K562 (cell line): ENCODE data around the gene YBEY.

Experiments
- ATF7 ChIP-seq: fragments of 450-650 bp; IDR thresholded peaks from 2 replicates; pipeline ENCODE4 v1.7.1; 2014; ENCODE audit warnings: mild to moderate bottlenecking, moderate library complexity
- BCLAF1 ChIP-seq, 2 experiments: fragments of 450-650 bp in 1 of 2; IDR thresholded peaks; 2 replicates each; pipeline ENCODE4 v1.6.1; 2011 to 2017; ENCODE audit warnings: low read depth in 2 of 2, antibody characterized with exemption in 1 of 2, borderline replicate concordance in 1 of 2, low read length in 1 of 2, mild to moderate bottlenecking in 1 of 2, mixed read lengths in 1 of 2; ENCODE audit not compliant: control insufficient read depth in 1 of 2
- BRD4 ChIP-seq: fragments of 200-600 bp; sonication (generic); IDR thresholded peaks from 2 replicates; pipeline ENCODE4 v1.6.1; 2017; ENCODE audit warnings: inconsistent platforms
- CHCHD3 ChIP-seq: fragments of 250-450 bp; sonication (Bioruptor Pico); IDR thresholded peaks from 2 replicates; pipeline ENCODE4 v2.1.2; 2022; ENCODE audit warnings: mild to moderate bottlenecking
- CREM ChIP-seq: IDR thresholded peaks from 2 replicates; pipeline ENCODE4 v1.6.1; 2014; ENCODE audit warnings: antibody characterized with exemption, low read depth
- MAX ChIP-seq: sonication (generic); formaldehyde crosslinking; IDR thresholded peaks from 2 replicates; pipeline ENCODE4 v1.9.0; 2022; ENCODE audit warnings: mild to moderate bottlenecking, missing genetic modification reagents
- PATZ1 ChIP-seq: fragments of 250-450 bp; sonication (Bioruptor Pico); IDR thresholded peaks from 2 replicates; pipeline ENCODE4 v1.5.0; 2020; ENCODE audit warnings: mild to moderate bottlenecking, borderline replicate concordance
- POLR2A ChIP-seq: fragments of 450-650 bp; conservative IDR thresholded peaks from 2 replicates; pipeline ENCODE4 v1.6.1; 2016
- POLR2AphosphoS2 ChIP-seq: IDR thresholded peaks from 2 replicates; pipeline ENCODE4 v1.6.1; 2012; ENCODE audit warnings: low read length, improper control_type of control experiment
- REST ChIP-seq, 2 experiments: fragments of 450-650 bp; formaldehyde crosslinking in 1 of 2; IDR thresholded peaks; 2 replicates each; pipeline versions ENCODE4 v1.4.0 to v1.6.1; 2014 to 2020; ENCODE audit warnings: mild to moderate bottlenecking in 2 of 2, borderline replicate concordance in 1 of 2, low read depth in 1 of 2
- SIN3A ChIP-seq, 2 experiments: fragments of 150-350 bp in 1 of 2; IDR thresholded peaks; 2 replicates each; pipeline ENCODE4 v1.6.1; 2011 to 2016; ENCODE audit warnings: borderline replicate concordance in 2 of 2, low read depth in 2 of 2, low read length in 2 of 2, mild to moderate bottlenecking in 2 of 2, moderate library complexity in 2 of 2; ENCODE audit not compliant: control insufficient read depth in 1 of 2
- TBL1XR1 ChIP-seq, 2 experiments: IDR thresholded peaks; 2 replicates each; pipeline ENCODE4 v1.6.1; 2012; ENCODE audit warnings: improper control_type of control experiment in 2 of 2, low read length in 2 of 2, mild to moderate bottlenecking in 1 of 2
- ZNF12 ChIP-seq: sonication (generic); formaldehyde crosslinking; IDR thresholded peaks from 2 replicates; pipeline ENCODE4 v1.4.0; 2020; ENCODE audit warnings: mild to moderate bottlenecking, missing genetic modification reagents
- TF ChIP-seq, protein P1 (sequence below): fragments of 450-650 bp; IDR thresholded peaks from 2 replicates; pipeline ENCODE4 v1.6.1; 2014; ENCODE audit warnings: low read depth, mild to moderate bottlenecking, moderate library complexity, borderline replicate concordance

- TF ChIP-seq BRD4 (no peak), POLR2AphosphoS2 (no peak), CREM (no peak), CHCHD3 (CRISPR knock-in tag) (no peak), PATZ1 (CRISPR knock-in tag) (no peak), SIN3A (IDR thresholded peaks at IDR 0.05; ENCODE audit: borderline replicate concordance in 2 of 2, control insufficient read depth in 1 of 2, low read depth in 2 of 2, low read length in 2 of 2) (peak in 1 of 2 experiments; percentile 36; a peak in 2 of 4 replicates), ATF7 (no peak), BCLAF1 (IDR thresholded peaks at IDR 0.05; ENCODE audit: borderline replicate concordance in 1 of 2, control insufficient read depth in 1 of 2, low read depth in 2 of 2, low read length in 1 of 2) (no peak), ZNF12 (CRISPR knock-in tag) (no peak), REST (IDR thresholded peaks at IDR 0.05; ENCODE audit: borderline replicate concordance) (no peak), REST (CRISPR knock-in tag; IDR thresholded peaks at IDR 0.05; ENCODE audit: low read depth) (no peak), MAX (CRISPR knock-in tag) (no peak), TBL1XR1 (IDR thresholded peaks at IDR 0.05; ENCODE audit: low read length in 2 of 2) (no peak), POLR2A (no peak)
- TF ChIP-seq, protein P1, sequence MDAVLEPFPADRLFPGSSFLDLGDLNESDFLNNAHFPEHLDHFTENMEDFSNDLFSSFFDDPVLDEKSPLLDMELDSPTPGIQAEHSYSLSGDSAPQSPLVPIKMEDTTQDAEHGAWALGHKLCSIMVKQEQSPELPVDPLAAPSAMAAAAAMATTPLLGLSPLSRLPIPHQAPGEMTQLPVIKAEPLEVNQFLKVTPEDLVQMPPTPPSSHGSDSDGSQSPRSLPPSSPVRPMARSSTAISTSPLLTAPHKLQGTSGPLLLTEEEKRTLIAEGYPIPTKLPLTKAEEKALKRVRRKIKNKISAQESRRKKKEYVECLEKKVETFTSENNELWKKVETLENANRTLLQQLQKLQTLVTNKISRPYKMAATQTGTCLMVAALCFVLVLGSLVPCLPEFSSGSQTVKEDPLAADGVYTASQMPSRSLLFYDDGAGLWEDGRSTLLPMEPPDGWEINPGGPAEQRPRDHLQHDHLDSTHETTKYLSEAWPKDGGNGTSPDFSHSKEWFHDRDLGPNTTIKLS = no peak
These were observed 36.4 kb downstream of the YBEY start for GRCh38 chr21:46322351-46323226.
